MG63 (cell line): ENCODE results near the gene CTNND2. TPM values are rescaled to one million over a fixed set of nuclear protein-coding genes. Genes with fewer than 3 reads are reported as not detected.

ENCODE experiments used
- DNase-seq: peaks from one replicate; pipeline ENCODE4 v3.0.0-alpha.2; 2020
- H3K27me3 ChIP-seq: fragments of 250-450 bp; sonication (Bioruptor Pico); 2 replicates; pipeline ENCODE4 v1.5.1; 2020; ENCODE audit warnings: mild to moderate bottlenecking, moderate library complexity
- H3K36me3 ChIP-seq: fragments of 250-450 bp; sonication (Bioruptor Pico); 2 replicates; pipeline ENCODE4 v1.5.1; 2020; ENCODE audit warnings: mild to moderate bottlenecking, moderate library complexity
- H3K4me3 ChIP-seq: fragments of 250-450 bp; sonication (Bioruptor Pico); 2 replicates; pipeline ENCODE4 v1.5.1; 2020; ENCODE audit warnings: mild to moderate bottlenecking, moderate library complexity
- H3K9me3 ChIP-seq: fragments of 250-450 bp; sonication (Bioruptor Pico); 2 replicates; pipeline ENCODE4 v1.5.1; 2020; ENCODE audit warnings: mild to moderate bottlenecking, moderate library complexity
- total RNA-seq: library from RNA; depleted of rRNA; stranded (reverse); fragments of >200 nt; shearing (Covaris generic); gene quantifications from 2 replicates; pipeline ENCODE4 v1.2.3, GENCODE V29; 2014; ENCODE audit warnings: low replicate concordance

Gene CTNND2
- total RNA-seq, 1 experiment from 2014 or later = 0.13 TPM

GRCh38 chr5:11814373-11814772, 89.9 kb downstream of the CTNND2 start:
- H3K9me3 ChIP-seq = no peaks in the 10 kb centered on the region
- no peak for DNase-seq

GRCh38 chr5:11809407-11809806, 94.8 kb downstream of the CTNND2 start:
- Histone ChIP-seq H3K9me3 (no peaks in the 10 kb centered on the region), H3K4me3 (no peak overlapping the region), H3K36me3 (no peaks in the 10 kb centered on the region), H3K27me3 (no peaks in the 10 kb centered on the region)
- DNase-seq = no peak

More at GRCh38 chr5:11814373-11814772, 89.9 kb downstream of the CTNND2 start:
- H3K27me3 ChIP-seq = no peaks in the 10 kb centered on the region
- no peaks in the 10 kb centered on the region for H3K36me3 ChIP-seq
- H3K4me3 ChIP-seq = no peak overlapping the region

- Histone ChIP-seq H3K36me3 (no peaks in the 10 kb centered on the region), H3K4me3 (no peak overlapping the region), H3K9me3 (no peaks in the 10 kb centered on the region), H3K27me3 (0 out of 2 replicates have a peak, but pooled peaks cover 3% of the 10 kb centered on the region)
- DNase-seq = no peak
Measured at GRCh38 chr5:11803436-11803835, 100.8 kb downstream of the CTNND2 start.

- no peak for DNase-seq
- H3K27me3 ChIP-seq = 0 out of 2 replicates have a peak, but pooled peaks cover 3% of the 10 kb centered on the region
- H3K4me3 ChIP-seq = no peak overlapping the region
- no peaks in the 10 kb centered on the region for H3K36me3 ChIP-seq
- no peaks in the 10 kb centered on the region for H3K9me3 ChIP-seq
Measured at GRCh38 chr5:11801061-11801460, 103.2 kb downstream of the CTNND2 start.

- no peaks in the 10 kb centered on the region for H3K36me3 ChIP-seq
- H3K4me3 ChIP-seq = no peak overlapping the region
- H3K27me3 ChIP-seq = peaks cover 4% of the 10 kb centered on the region; the same call in 1 of the 2 replicates
- DNase-seq = no peak
- H3K9me3 ChIP-seq = no peaks in the 10 kb centered on the region
Measured at GRCh38 chr5:11797132-11797531, 107.1 kb downstream of the CTNND2 start.

- Histone ChIP-seq H3K27me3 (peaks cover 2% of the 10 kb centered on the region; the same call in 1 of the 2 replicates), H3K4me3 (no peak overlapping the region), H3K36me3 (no peaks in the 10 kb centered on the region), H3K9me3 (no peaks in the 10 kb centered on the region)
- no peak for DNase-seq
Measured at GRCh38 chr5:11793396-11793795, 110.8 kb downstream of the CTNND2 start.

GRCh38 chr5:11792621-11793020, 111.6 kb downstream of the CTNND2 start:
- no peaks in the 10 kb centered on the region for H3K36me3 ChIP-seq
- peaks cover 2% of the 10 kb centered on the region; the same call in 1 of the 2 replicates for H3K27me3 ChIP-seq
- H3K4me3 ChIP-seq = no peak overlapping the region
- no peak for DNase-seq
- no peaks in the 10 kb centered on the region for H3K9me3 ChIP-seq

- DNase-seq = no peak
- Histone ChIP-seq H3K36me3 (no peaks in the 10 kb centered on the region), H3K9me3 (no peaks in the 10 kb centered on the region), H3K4me3 (no peak overlapping the region), H3K27me3 (peaks cover 4% of the 10 kb centered on the region; the same call in 1 of the 2 replicates)
Measured at GRCh38 chr5:11791792-11792191, 112.5 kb downstream of the CTNND2 start.

- DNase-seq = no peak
- peaks cover 4% of the 10 kb centered on the region; the same call in 1 of the 2 replicates for H3K27me3 ChIP-seq
Measured at GRCh38 chr5:11790201-11790600, 114.0 kb downstream of the CTNND2 start.

GRCh38 chr5:11785771-11786352, 118.4 kb downstream of the CTNND2 start:
- H3K9me3 ChIP-seq = no peaks in the 10 kb centered on the region
- no peaks in the 10 kb centered on the region for H3K36me3 ChIP-seq
- H3K4me3 ChIP-seq = no peak overlapping the region
- DNase-seq = no peak
- peaks cover 2% of the 10 kb centered on the region; the same call in 1 of the 2 replicates for H3K27me3 ChIP-seq

More at GRCh38 chr5:11790201-11790600, 114.0 kb downstream of the CTNND2 start:
- Histone ChIP-seq H3K4me3 (no peak overlapping the region), H3K36me3 (no peaks in the 10 kb centered on the region), H3K9me3 (no peaks in the 10 kb centered on the region)

- Histone ChIP-seq H3K9me3 (no peaks in the 10 kb centered on the region), H3K27me3 (no peaks in the 10 kb centered on the region; the same call in 1 of the 2 replicates), H3K36me3 (no peaks in the 10 kb centered on the region), H3K4me3 (no peak overlapping the region)
- no peak for DNase-seq
Measured at GRCh38 chr5:11780641-11781345, 123.5 kb downstream of the CTNND2 start.

- no peaks in the 10 kb centered on the region for H3K36me3 ChIP-seq
- H3K9me3 ChIP-seq = no peaks in the 10 kb centered on the region
- H3K27me3 ChIP-seq = no peaks in the 10 kb centered on the region; the same call in 1 of the 2 replicates
- H3K4me3 ChIP-seq = no peak overlapping the region
- no peak for DNase-seq
Measured at GRCh38 chr5:11777096-11777495, 127.2 kb downstream of the CTNND2 start.

GRCh38 chr5:11770310-11770709, 133.9 kb downstream of the CTNND2 start:
- no peaks in the 10 kb centered on the region for H3K9me3 ChIP-seq
- no peaks in the 10 kb centered on the region for H3K36me3 ChIP-seq
- H3K4me3 ChIP-seq = no peak overlapping the region
- no peak for DNase-seq
- H3K27me3 ChIP-seq = no peaks in the 10 kb centered on the region

- Histone ChIP-seq H3K9me3 (no peaks in the 10 kb centered on the region), H3K36me3 (no peaks in the 10 kb centered on the region), H3K27me3 (no peaks in the 10 kb centered on the region), H3K4me3 (no peak overlapping the region)
- DNase-seq = no peak
Measured at GRCh38 chr5:11760934-11761603, 143.2 kb downstream of the CTNND2 start.

GRCh38 chr5:11758321-11758720, 145.9 kb downstream of the CTNND2 start:
- Histone ChIP-seq H3K27me3 (no peaks in the 10 kb centered on the region), H3K36me3 (no peaks in the 10 kb centered on the region), H3K4me3 (no peak overlapping the region), H3K9me3 (no peaks in the 10 kb centered on the region)
- DNase-seq = no peak

- no peaks in the 10 kb centered on the region for H3K27me3 ChIP-seq
- H3K36me3 ChIP-seq = no peaks in the 10 kb centered on the region
- no peak for DNase-seq
- H3K4me3 ChIP-seq = no peak overlapping the region
- no peaks in the 10 kb centered on the region for H3K9me3 ChIP-seq
Measured at GRCh38 chr5:11757661-11758060, 146.6 kb downstream of the CTNND2 start.

- Histone ChIP-seq H3K9me3 (no peaks in the 10 kb centered on the region), H3K4me3 (no peak overlapping the region), H3K36me3 (no peaks in the 10 kb centered on the region), H3K27me3 (no peaks in the 10 kb centered on the region)
- DNase-seq = no peak
Measured at GRCh38 chr5:11737010-11737409, 167.2 kb downstream of the CTNND2 start.
